ENCODE results near the gene FAM227B.
"Not testable (repeated sequence)": the region's sequence is repeated elsewhere in the genome, so short reads cannot be mapped to it uniquely, and the experiment has no call there.

FAM227B gene

GRCh38 chr15:49620658-49621368, at the start of gene FAM227B, which contains the start of gene DTWD1:
TSS of gene FAM227B (minus strand) at chr15:49620818. CDS start at chr15:49615171, 5,647 bp downstream.
TSS of gene DTWD1 (plus strand) at chr15:49621048. CDS start at chr15:49625168, 4,120 bp downstream.
- peak; percentile 98 for DNase-seq

GRCh38 chr15:49669288-49669687, 48.7 kb upstream of the FAM227B start:
- DNase-seq: no peak

GRCh38 chr15:49666486-49666885, 45.9 kb upstream of the FAM227B start:
- DNase-seq: not testable (repeated sequence)

- DNase-seq: no peak
Measured at GRCh38 chr15:49664716-49665115, 44.1 kb upstream of the FAM227B start.

- DNase-seq: no peak
Measured at GRCh38 chr15:49656734-49657133, 36.1 kb upstream of the FAM227B start.

- no peak for DNase-seq
Measured at GRCh38 chr15:49652922-49653321, 32.3 kb upstream of the FAM227B start.

- no peak for DNase-seq
Measured at GRCh38 chr15:49650676-49651075, 30.1 kb upstream of the FAM227B start.

GRCh38 chr15:49649987-49650386, 29.4 kb upstream of the FAM227B start:
- DNase-seq: no peak

GRCh38 chr15:49646891-49647290, 26.3 kb upstream of the FAM227B start:
- DNase-seq: no peak

GRCh38 chr15:49645941-49646340, 25.3 kb upstream of the FAM227B start:
- DNase-seq: no peak

- DNase-seq: no peak
Measured at GRCh38 chr15:49645277-49645676, 24.7 kb upstream of the FAM227B start.

GRCh38 chr15:49644364-49644794, 23.8 kb upstream of the FAM227B start:
- DNase-seq: no peak

- DNase-seq: no peak
Measured at GRCh38 chr15:49637857-49638256, 17.2 kb upstream of the FAM227B start.

- no peak for DNase-seq
Measured at GRCh38 chr15:49628379-49628778, 7.8 kb upstream of the FAM227B start.

GRCh38 chr15:49627407-49627877, 6.8 kb upstream of the FAM227B start:
- no peak for DNase-seq

GRCh38 chr15:49625460-49626036, 4.9 kb upstream of the FAM227B start:
- no peak for DNase-seq

- DNase-seq: no peak
Measured at GRCh38 chr15:49624056-49624455, 3.4 kb upstream of the FAM227B start.

GRCh38 chr15:49622561-49622960, 1.9 kb upstream of the FAM227B start:
- DNase-seq: no peak

- no peak for DNase-seq
Measured at GRCh38 chr15:49621887-49622286, 1.3 kb upstream of the FAM227B start.

- no peak for DNase-seq
Measured at GRCh38 chr15:49621401-49621811, 788 bp upstream of the FAM227B start.

GRCh38 chr15:49620199-49620598, 419 bp downstream of the FAM227B start:
- no peak for DNase-seq

GRCh38 chr15:49619226-49619625, 1.4 kb downstream of the FAM227B start:
- no peak for DNase-seq

GRCh38 chr15:49612240-49612639, 8.4 kb downstream of the FAM227B start:
- not testable (repeated sequence) for DNase-seq

- no peak for DNase-seq
Measured at GRCh38 chr15:49610157-49610918, 10.3 kb downstream of the FAM227B start.

Data from GDM1 (cell line).